ENCODE results near the gene LRRTM2. TPM values are rescaled to one million over a fixed set of nuclear protein-coding genes. Genes with fewer than 3 reads are reported as not detected.

LRRTM2 gene
- total RNA-seq, 1 experiment from 2014 or later: not detected

DNA sequence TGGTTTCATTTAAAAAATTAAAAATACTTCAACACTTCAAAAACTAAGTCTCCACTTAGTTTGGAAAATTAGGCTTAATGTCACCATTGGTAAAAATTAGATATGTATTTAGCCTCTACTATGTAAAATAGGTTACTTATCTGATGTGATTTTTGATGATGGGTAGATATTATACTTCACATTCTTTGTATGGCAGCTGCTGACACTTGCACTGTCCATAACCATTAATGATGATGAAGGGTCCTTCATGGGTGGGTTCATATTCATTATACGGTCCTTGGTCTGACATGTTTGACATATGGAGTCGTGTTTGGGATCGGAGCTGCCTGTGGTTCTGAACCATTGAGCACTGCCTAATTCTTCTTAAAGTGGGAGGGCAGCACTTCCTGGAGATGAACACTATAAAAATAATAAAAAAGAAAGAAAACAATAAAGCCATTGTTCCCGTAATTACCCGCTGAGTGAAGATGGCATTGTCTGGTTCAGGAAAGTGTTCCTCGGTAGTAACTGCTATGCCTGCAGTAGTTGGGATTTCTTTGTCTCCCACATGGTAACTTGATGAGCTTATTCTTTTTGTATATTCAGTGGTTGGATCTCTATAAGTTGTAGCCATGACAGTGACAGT lies 2.2 kb downstream of the LRRTM2 start:
- no peak for TF ChIP-seq ETV6 (CRISPR knock-in tag; IDR thresholded peaks at IDR 0.05)
- TF ChIP-seq ZNF423 (CRISPR knock-in tag; IDR thresholded peaks at IDR 0.05): no peak
- TF ChIP-seq, protein P1, sequence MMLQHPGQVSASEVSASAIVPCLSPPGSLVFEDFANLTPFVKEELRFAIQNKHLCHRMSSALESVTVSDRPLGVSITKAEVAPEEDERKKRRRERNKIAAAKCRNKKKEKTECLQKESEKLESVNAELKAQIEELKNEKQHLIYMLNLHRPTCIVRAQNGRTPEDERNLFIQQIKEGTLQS (CRISPR knock-in tag; conservative IDR thresholded peaks at IDR 0.05): no peak
- TF ChIP-seq GRHL2 (CRISPR knock-in tag; IDR thresholded peaks at IDR 0.05; ENCODE audit: insufficient replicate concordance, severe bottlenecking): no peak
- TF ChIP-seq ZNF263 (CRISPR knock-in tag; IDR thresholded peaks at IDR 0.05; ENCODE audit: low read depth): no peak
- TF ChIP-seq, protein P2, sequence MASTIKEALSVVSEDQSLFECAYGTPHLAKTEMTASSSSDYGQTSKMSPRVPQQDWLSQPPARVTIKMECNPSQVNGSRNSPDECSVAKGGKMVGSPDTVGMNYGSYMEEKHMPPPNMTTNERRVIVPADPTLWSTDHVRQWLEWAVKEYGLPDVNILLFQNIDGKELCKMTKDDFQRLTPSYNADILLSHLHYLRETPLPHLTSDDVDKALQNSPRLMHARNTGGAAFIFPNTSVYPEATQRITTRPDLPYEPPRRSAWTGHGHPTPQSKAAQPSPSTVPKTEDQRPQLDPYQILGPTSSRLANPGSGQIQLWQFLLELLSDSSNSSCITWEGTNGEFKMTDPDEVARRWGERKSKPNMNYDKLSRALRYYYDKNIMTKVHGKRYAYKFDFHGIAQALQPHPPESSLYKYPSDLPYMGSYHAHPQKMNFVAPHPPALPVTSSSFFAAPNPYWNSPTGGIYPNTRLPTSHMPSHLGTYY (CRISPR knock-in tag; IDR thresholded peaks at IDR 0.05): no peak
- no peak for TF ChIP-seq FOXP1 (CRISPR knock-in tag; IDR thresholded peaks at IDR 0.05; ENCODE audit: borderline replicate concordance)
- TF ChIP-seq, protein P3, sequence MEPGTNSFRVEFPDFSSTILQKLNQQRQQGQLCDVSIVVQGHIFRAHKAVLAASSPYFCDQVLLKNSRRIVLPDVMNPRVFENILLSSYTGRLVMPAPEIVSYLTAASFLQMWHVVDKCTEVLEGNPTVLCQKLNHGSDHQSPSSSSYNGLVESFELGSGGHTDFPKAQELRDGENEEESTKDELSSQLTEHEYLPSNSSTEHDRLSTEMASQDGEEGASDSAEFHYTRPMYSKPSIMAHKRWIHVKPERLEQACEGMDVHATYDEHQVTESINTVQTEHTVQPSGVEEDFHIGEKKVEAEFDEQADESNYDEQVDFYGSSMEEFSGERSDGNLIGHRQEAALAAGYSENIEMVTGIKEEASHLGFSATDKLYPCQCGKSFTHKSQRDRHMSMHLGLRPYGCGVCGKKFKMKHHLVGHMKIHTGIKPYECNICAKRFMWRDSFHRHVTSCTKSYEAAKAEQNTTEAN (CRISPR knock-in tag; IDR thresholded peaks at IDR 0.05): no peak
- TF ChIP-seq EMX1 (CRISPR knock-in tag; IDR thresholded peaks at IDR 0.05): no peak
- no peak for TF ChIP-seq NR1H2 (CRISPR knock-in tag; IDR thresholded peaks at IDR 0.05)
- TF ChIP-seq, protein P4, sequence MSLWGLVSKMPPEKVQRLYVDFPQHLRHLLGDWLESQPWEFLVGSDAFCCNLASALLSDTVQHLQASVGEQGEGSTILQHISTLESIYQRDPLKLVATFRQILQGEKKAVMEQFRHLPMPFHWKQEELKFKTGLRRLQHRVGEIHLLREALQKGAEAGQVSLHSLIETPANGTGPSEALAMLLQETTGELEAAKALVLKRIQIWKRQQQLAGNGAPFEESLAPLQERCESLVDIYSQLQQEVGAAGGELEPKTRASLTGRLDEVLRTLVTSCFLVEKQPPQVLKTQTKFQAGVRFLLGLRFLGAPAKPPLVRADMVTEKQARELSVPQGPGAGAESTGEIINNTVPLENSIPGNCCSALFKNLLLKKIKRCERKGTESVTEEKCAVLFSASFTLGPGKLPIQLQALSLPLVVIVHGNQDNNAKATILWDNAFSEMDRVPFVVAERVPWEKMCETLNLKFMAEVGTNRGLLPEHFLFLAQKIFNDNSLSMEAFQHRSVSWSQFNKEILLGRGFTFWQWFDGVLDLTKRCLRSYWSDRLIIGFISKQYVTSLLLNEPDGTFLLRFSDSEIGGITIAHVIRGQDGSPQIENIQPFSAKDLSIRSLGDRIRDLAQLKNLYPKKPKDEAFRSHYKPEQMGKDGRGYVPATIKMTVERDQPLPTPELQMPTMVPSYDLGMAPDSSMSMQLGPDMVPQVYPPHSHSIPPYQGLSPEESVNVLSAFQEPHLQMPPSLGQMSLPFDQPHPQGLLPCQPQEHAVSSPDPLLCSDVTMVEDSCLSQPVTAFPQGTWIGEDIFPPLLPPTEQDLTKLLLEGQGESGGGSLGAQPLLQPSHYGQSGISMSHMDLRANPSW (CRISPR knock-in tag; conservative IDR thresholded peaks at IDR 0.05; ENCODE audit: low read depth): no peak
- no peak for TF ChIP-seq GTF2I (CRISPR knock-in tag; conservative IDR thresholded peaks at IDR 0.05)
- TF ChIP-seq, protein P5, sequence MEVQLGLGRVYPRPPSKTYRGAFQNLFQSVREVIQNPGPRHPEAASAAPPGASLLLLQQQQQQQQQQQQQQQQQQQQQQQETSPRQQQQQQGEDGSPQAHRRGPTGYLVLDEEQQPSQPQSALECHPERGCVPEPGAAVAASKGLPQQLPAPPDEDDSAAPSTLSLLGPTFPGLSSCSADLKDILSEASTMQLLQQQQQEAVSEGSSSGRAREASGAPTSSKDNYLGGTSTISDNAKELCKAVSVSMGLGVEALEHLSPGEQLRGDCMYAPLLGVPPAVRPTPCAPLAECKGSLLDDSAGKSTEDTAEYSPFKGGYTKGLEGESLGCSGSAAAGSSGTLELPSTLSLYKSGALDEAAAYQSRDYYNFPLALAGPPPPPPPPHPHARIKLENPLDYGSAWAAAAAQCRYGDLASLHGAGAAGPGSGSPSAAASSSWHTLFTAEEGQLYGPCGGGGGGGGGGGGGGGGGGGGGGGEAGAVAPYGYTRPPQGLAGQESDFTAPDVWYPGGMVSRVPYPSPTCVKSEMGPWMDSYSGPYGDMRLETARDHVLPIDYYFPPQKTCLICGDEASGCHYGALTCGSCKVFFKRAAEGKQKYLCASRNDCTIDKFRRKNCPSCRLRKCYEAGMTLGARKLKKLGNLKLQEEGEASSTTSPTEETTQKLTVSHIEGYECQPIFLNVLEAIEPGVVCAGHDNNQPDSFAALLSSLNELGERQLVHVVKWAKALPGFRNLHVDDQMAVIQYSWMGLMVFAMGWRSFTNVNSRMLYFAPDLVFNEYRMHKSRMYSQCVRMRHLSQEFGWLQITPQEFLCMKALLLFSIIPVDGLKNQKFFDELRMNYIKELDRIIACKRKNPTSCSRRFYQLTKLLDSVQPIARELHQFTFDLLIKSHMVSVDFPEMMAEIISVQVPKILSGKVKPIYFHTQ (CRISPR knock-in tag; IDR thresholded peaks at IDR 0.05): no peak
- DNase-seq (ENCODE audit: low spot score) (no peak), ATAC-seq (no peak)
- H3K4me3 Mint-ChIP-seq: no peak overlapping the region
- peaks cover 92% of the 10 kb centered on the region for H3K4me1 Mint-ChIP-seq
- H3K36me3 Mint-ChIP-seq: 0 out of 2 replicates have a peak, but pooled peaks cover 2% of the 10 kb centered on the region
- peak overlapping the region; percentile 85; the same call in 1 of the 2 replicates for H3K27ac Mint-ChIP-seq
- POLR2A ChIA-PET: no interaction called here
- CTCF ChIA-PET: interaction anchor here (1.2 kb wide), 1 partner anchor 73 kb away, joined by 3 read pairs; no protein-coding TSS in a partner anchor
- H3K9me3 Mint-ChIP-seq: peaks cover 4% of the 10 kb centered on the region; the same call in 1 of the 2 replicates
- no peaks in the 10 kb centered on the region for H3K27me3 Mint-ChIP-seq (ENCODE audit: low read depth)

DNA sequence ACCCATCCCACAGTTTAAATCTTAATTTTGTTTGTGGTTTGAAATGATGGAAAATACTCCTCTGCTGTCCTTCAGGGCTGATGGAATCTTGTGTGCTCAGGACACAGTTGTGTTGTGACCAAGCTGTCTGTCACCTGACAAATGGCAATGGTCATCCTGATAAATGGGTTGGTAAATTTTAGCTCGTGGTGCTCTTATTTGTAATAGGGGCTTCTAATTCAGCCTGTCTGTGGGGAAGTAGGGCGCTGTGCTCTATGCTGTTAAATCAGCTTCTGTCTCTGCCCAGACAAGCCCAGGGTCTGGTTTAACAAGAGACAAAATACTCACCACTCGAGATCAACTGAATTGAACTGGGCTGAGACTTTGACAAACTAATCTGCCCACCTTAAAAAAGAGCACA lies 4.5 kb downstream of the LRRTM2 start:
- no peaks in the 10 kb centered on the region for H3K27me3 Mint-ChIP-seq (ENCODE audit: low read depth)
- TF ChIP-seq CBFB (CRISPR knock-in tag; IDR thresholded peaks at IDR 0.05; ENCODE audit: low read depth): no peak
- TF ChIP-seq, protein P6, sequence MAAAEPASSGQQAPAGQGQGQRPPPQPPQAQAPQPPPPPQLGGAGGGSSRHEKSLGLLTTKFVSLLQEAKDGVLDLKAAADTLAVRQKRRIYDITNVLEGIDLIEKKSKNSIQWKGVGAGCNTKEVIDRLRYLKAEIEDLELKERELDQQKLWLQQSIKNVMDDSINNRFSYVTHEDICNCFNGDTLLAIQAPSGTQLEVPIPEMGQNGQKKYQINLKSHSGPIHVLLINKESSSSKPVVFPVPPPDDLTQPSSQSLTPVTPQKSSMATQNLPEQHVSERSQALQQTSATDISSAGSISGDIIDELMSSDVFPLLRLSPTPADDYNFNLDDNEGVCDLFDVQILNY (CRISPR knock-in tag; IDR thresholded peaks at IDR 0.05): no peak
- TF ChIP-seq, protein P1 (CRISPR knock-in tag; conservative IDR thresholded peaks at IDR 0.05): no peak
- TF ChIP-seq NR3C1 (CRISPR knock-in tag; conservative IDR thresholded peaks at IDR 0.05; ENCODE audit: low read depth): no peak
- TF ChIP-seq RORB (CRISPR knock-in tag; IDR thresholded peaks at IDR 0.05): no peak
- no peak for TF ChIP-seq ZNF317 (CRISPR knock-in tag; IDR thresholded peaks at IDR 0.05; ENCODE audit: borderline replicate concordance, low read depth)
- TF ChIP-seq KAT7 (CRISPR knock-in tag; IDR thresholded peaks at IDR 0.05; ENCODE audit: borderline replicate concordance): no peak
- TF ChIP-seq GRHL2 (CRISPR knock-in tag; IDR thresholded peaks at IDR 0.05; ENCODE audit: insufficient replicate concordance, severe bottlenecking): no peak
- TF ChIP-seq JAZF1 (CRISPR knock-in tag; IDR thresholded peaks at IDR 0.05): no peak
- peaks cover 91% of the 10 kb centered on the region for H3K4me1 Mint-ChIP-seq
- CTCF ChIA-PET: interaction anchor here (1.2 kb wide), 1 partner anchor 75 kb away, joined by 5 read pairs; no protein-coding TSS in a partner anchor
- no peak for DNase-seq (ENCODE audit: low spot score)
- POLR2A ChIA-PET: no interaction called here
- no peaks in the 10 kb centered on the region for H3K9me3 Mint-ChIP-seq
- H3K27ac Mint-ChIP-seq: peak overlapping the region; percentile 94
- no peak overlapping the region for H3K4me3 Mint-ChIP-seq
- ATAC-seq: peak; percentile 15; the same call in 1 of the 2 replicates
- no peaks in the 10 kb centered on the region for H3K36me3 Mint-ChIP-seq
